HG03103 (cell line): ENCODE measurements around the gene ZNF436.
"Not testable (repeated sequence)": the region's sequence is repeated elsewhere in the genome, so short reads cannot be mapped to it uniquely, and the experiment has no call there.

Source experiments
- ATAC-seq: cut with Tn5 transposase; IDR thresholded peaks from one replicate; pipeline ENCODE4 v1.9.1; 2021; ENCODE audit warnings: low read depth; ENCODE audit not compliant: unreplicated experiment

ZNF436 gene

DNA sequence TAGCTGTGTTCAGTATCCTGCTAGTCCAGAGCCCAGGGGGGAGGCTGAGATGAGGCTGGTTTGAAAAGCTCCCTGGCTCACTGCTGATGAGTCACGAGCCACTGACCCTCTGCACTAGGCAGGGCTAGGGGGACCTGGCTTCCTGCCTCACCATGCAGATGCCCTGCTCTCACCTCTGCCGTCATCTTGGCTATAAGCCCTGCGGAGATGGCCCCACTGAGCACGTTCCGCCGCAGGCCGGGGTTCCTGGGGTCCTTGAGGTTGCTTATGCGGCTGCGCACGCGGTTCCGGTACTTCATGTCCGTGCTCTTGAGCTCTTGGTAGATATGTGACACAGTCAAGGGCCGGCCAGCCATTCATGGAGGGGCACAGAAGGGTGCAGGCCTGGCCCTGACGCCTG, 24.1 kb upstream of the ZNF436 start:
- no peak for ATAC-seq

DNA sequence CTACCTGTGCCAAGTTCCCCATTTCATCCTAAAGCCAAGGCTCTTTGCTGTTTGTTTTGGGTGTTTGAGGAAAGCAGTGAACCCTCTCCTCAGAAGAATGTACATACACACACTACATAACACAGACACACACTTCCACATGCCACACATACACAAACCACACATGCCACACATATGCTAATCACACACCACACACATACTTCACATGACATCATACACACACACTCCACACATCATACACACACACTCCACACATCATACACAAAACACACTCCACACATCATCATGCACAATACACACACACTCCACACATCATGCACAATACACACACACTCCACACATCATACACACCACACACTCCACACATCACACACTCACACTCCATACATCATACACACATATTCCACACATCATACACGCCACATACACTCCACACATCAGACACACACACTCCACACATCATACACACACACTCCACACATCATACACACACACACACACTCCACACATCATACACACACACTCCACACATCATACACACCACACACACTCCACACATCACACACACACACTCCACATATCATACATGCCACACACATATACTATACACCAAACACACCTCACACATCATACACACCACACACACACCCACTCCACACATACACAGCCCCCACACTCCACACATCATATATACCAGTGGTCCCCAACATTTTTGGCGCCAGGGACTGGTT, 22.7 kb upstream of the ZNF436 start:
- ATAC-seq: no peak

DNA sequence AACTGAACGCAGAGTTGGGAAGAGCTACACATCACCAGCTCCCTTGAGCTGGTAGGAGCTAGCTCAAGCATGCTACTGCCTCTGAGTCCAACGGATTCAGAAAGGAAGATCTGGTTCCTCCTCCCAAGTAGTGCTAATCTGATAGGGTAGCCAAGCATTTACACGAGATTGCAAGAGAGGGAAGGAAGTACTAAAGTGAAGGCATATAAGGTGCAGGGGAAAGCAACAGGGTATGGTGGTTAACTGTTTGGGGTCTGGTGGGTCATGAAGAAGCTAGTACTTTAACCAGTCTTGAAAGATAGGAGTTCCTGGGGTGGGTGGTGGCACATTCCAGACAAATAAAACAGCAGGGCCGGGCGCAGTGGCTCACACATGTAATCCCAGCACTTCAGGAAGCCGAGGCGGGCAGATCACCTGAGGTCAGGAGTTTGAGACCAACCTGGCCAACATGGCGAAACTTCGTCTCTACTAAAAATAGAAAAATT, 20.2 kb upstream of the ZNF436 start:
- no peak for ATAC-seq

DNA sequence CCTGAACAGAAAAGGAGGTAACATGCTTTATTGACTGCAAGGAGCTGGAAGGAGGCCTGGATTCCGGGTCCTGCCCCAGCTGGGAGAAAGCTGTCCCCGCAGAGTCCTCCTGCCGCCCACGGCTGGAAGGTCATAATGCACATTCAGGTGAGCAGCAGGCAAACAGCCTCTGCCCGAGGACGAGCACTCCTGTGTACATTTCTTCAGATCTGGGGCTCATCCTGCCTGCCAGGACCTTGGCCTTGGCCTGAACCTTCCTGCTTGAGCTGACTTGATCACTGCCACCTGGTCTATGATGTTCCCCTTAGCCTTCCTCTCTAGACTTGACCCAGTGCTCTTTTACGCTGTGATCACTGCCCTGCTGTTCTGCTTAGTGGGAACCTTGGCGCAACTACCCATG, 17.9 kb upstream of the ZNF436 start:
- ATAC-seq: no peak

DNA sequence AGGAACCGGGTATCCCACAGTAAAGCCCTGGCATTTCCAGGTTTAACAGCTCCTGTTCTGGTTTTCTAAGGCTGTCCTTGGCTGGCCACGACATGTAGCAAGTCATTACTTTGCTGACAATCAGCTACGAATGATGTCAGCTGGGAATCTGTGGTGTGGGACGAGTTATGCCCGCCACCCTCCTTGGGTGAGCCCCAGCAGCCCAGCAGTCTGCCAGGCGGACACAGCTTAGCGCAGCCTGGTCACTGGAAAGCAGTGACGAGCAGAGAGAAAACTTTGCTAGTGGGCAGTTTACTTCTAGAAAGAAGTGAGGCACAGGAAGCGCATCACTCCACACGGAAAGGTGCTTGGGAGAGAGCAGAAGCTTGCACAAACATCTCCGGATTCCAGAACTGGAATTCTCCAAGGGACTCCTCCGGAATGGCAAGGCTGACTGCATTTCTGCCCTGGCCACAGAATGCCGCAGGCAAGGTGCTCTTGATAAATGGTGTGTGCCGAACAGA, 15.5 kb upstream of the ZNF436 start:
- ATAC-seq: no peak

DNA sequence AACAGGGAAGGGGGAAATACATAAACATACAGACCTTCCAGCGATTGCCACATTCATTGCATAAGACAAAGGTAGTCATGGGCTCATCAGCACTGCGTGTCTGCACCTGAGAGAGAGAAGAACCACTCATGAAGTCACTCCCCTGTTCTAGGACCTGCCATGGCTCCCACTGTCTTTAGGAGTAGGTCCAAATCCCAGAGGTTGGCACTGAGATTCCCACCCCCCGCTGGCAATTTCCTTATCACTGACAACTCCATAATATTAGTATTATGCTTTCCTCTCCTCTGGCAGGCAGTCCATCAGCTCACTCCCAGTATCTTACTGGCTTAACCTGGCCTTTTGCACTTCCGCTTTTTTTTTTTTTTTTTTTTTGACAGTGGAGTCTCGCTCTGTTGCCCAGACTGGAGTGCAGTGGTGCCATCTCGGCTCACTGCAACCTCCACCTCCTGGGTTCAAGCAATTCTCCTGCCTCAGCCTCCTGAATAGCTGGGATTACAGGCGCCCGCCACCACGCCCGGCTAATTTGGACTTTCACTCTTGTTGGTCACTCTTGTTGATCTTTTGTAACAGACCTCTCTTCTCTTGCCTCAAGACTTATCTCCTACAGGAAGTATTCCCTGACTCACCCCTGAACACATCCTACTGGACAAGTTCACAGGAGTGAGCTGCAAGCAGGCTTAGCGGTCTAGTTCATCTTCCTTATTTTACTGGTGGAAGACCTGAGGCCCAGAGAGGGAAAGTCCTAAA, 14.8 kb upstream of the ZNF436 start:
- no peak for ATAC-seq

DNA sequence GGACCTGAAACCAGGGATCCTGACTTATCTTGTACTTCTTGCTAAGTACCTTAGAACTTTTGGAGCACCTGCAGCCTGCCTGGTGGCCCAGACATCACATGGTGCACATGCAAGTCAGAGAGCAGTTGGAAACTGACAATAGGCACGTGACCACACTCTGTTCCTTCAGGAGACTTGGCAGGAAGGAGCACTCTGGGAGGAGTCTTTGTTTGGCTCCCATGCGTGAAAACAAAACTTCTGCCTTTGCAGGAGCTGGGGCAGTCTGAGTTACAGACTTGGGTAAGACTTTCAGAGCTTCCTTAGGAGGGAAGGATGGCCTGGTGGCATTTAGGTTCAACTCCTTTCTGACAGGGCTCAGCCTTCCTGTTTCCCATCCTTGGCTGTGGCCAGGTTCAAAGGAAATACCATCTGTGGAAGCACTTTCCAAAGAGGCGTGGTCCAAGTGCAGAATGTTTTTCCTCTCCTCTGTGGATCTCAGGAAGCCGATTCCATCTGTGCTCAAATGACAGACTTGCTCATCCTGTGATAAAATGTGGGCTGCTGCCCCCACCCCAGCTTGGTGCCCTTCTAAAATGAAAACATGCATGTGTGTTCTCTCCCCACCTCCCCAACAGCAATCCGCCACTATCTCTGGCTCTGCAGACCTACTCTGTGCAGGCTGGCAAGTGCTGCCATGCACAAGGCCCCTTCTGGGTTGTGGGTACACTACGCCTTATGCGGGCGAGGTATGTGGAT, 14.1 kb upstream of the ZNF436 start:
- no peak for ATAC-seq

DNA sequence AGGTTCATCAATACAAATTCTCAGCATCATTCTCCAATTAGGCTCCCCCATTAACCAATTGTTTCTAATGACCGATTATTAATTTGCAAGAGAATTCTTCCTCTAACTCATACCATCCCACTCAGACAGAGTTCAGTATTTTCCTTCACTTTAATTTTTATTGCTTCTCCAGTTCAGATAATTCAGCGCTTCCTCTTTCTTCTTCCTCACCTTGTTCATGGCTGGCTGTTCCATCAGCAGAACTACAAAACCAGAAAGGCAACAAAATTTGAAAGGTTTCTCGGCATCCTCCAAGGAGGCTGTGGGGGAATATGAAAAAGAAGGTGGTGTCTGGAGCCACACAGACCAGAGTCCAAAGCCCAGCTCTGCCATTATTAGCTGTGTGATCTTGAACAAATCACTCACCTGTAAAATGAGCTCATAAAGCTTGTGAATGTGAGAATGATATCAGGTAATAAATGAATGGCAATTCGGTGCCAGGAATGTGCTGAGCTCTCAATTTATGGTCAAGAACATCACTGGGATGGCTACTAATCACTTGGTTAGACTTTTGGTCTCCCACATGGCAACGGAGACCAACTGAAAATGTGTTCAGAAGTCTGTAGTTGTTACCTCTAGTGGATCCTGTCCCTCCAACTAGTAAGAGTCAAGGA, 11.7 kb upstream of the ZNF436 start:
- no peak for ATAC-seq

DNA sequence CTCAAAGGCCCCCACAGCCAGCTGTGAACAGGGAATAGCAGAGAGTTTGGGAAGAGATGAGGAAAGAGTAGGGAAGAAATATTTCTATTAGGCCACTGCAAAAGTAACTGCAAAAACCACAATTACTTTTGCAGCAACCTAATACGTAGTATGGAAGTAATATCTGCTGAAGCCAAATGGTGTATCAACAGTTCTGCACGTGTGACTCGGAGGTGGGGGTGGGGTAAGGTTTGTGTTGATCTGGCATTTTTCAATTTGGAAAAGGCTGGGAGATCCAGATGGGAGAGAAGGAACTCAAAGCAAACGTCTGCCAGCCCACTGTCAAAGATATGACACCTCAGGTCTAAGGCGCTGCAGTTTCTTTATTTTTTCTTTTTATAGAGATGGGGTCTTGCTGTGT, 11.1 kb upstream of the ZNF436 start:
- ATAC-seq: no peak

DNA sequence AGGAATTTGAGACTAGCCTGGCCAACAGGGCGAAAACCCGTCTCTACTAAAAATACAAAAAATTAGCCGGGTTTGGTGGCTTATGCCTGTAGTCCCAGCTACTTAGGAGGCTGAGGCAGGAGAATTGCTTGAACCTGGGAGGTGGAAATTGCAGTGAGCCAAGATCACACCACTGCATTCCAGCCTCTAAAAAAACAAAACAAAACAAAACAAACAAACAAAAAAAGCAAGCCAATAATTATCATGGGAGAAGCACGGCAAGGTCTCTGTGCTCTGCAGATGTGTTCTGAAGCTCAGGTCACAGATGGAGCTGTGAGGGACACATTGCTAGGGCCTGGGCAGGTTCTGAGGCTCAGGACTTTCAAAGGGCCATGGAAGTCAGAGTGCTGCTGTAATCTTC, 10.6 kb upstream of the ZNF436 start:
- not testable (repeated sequence) for ATAC-seq

DNA sequence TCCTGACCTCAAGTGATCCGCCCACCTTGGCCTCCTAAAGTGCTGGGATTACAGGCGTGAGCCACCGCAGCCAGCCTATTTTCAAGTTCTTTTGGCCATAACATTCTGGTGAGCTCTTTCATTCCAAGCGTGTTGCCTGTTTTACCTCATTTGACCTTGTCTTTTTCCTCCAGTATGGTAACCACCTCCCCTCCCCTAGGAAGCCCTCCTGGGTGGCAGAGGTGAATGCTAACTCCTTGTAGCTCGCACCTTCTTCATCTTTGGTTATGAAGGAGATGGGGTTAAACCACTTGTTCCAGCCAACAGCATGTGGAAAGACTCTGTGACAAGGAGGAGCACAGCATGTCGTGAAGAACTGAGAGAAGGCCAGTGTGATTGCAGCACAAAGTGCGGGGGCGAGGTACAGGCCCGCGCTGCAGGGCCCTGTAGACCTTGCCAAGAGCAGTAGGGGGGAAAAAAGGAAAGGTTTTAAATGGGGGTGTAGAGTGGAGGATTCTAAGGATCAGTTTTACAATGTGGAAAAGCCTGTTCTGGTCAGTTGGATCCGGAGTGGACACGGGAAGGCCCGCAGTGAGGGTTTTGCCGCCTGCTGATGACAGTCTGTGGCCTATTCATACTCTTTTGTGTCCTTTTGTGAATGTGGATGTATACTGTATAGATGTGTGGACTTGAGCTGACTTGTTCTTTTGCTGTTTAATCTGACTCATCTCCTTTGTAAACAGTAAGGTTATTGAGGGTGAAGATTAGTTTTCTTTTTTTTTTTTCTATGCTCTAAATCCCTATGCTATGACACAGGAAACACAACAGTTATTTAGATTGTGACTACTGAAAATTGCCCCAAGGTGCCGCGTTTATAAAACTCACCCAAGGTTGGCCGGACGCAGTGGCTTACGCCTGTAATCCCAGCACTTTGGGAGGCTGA, 7.5 kb upstream of the ZNF436 start:
- ATAC-seq: no peak

DNA sequence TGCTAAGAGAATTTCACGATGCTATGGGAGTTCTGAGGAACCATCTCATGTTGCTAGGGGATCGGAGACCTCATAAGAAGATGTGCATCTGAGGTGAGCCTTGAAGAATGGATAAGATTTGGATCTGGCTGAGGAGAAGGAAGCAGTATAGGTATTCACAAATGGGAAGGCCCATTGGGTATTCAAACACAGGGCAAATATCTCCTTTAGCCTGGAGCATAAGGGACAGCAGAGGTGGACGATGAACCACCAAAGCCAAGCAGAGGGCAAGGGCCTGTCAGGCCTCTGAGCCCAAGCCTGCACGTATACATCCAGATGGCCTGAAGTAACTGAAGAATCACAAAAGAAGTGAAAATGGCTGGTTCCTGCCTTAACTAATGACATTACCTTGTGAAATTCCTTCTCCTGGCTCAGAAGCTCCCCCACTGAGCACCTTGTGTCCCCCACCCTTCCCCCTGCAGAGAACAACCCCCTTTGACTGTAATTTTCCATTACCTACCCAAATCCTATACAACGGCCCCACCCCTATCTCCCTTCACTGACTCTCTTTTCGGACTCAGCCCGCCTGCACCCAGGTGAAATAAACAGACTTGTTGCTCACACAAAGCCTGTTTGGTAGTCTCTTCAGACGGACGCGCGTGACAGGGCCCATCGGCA, 4.6 kb upstream of the ZNF436 start:
- not testable (repeated sequence) for ATAC-seq

DNA sequence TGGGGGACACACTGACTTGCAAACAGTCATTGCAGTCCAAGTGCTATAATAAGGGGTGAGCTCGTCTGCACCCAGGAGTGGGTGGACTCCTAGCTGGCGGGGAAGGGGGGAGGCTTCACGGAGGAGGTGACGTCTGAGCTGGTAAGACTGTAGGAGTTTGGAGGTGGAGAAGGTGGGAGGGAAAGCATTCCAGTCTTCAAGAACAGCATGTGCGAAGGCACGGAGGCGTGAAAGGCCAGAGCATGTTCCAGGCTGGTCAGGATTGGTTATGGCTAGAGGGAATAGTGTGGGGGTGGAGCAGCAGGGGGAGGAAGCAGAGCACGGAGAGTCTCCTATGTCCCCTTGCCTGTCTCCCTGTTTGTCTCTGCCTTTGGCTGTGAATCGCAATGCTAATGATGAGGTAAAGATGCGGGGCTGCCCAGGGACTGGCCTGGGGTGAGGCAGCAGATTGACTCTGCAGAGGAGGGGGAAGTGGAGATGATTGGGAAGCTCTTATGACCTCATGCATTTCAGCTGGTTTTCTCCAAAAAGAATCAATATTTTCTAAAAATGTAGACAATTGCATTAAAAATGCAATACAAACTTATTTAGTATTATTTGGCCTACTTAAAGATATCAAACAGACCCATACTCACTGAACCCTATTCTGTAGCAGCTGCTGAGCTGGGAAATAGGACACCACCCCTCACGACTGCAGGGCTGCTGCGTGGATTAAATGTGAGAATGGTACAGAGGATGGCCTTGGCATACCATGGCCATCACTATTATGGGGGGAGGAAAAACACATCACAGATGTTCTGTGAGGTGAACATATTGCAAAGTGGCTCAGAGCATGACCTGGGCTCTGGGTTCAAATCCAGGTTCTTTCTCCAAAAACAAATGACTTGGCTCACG, 2.6 kb upstream of the ZNF436 start:
- ATAC-seq: no peak

DNA sequence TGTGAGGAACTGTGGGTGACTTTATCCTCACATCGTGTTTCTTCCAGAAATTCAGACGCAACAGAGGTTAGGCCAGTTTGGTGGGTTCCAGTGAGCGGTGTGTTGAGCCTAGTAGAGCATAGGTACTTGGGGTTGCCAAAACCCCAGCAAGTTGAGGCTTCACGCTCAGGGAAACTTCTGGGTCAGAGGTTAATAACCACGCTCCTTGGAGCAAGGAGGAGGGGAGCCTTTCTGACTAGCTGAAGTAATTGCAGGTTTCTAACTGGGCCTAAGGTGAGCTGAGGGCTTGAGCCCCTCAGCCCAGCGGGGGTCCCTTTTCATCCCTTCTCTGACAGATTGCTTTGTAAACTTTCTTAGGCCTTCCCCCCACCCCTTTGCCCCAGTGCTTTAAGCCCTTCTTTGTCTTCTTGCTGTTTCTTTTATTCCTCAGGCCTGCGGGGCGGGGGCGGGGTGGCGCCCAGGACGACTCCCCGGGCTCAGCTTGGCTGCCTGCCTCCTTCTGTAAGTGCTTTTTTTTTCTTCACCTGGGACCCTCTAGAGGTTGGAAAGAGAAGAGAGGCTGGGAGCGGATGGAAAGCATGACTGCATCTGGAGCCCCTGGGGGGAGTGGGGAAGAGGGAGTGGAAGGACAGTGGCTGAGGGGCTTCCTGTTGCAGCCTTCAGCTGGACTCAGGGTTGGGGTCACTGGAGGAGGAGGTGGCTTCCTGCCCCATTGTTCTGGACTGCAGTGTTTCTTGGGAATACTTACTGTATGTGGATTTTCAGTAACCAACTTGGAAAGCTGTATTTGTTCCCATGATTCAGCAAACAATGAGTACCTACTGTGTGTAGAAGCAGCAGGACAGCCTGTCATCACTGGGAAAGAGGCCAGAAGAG, 1.3 kb upstream of the ZNF436 start:
- ATAC-seq: no peak

DNA sequence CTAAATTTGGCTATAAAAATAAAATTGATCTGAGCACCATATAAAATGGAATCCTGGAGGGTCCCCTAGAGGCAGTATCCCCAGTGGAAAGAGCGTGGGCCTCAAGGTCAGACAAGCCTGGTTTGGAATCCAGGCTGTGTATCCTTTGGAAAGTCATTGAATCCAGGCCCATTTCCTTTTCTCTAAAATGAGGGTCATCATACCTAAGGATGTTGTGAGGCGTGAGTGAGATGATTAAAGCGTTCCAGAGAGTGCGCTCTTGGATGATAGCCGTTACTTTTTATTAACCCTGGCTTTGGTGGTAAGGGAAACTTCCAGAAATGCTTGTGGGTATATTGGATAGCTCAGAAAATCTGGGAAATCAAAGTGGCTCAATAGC, 683 bp upstream of the ZNF436 start:
- ATAC-seq: no peak

DNA sequence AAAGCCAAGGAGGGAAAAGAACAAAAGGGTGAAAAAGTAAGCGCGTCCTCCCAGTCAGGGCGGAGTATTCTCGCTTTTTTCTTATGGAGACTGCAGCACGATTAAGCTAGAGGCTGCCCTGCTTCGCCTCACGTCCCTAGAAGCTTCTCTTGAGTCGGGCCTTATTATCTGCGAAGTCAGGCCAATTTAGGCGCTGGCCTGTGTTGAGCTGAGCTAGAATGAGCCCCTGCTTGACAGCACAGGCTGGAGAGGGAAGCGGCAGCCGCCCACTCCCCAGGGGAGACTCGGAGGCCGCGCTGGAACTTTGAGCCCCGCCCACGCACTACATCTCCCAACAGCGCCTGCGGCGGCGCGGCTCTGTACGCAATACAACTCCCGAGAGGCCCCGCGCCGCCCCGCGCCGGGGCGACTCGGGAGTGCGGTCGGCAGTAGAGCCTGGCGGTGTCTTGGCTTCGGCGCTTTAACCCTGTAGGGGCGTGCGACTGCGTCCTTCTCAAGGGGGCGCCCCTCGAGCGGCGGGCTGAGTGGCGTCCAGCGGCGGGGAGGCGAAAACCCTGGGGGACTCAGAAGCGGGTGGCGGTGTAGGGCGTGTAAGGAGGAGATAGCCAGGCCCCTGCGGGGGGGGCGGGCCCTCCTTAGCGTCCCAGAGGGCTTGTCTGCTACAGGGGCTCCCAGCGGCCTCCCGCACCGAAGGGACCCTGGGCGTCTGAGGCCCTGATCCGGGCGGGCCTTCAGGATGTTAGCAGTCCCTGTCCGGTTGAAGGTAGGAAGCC, 888 bp downstream of the ZNF436 start:
- ATAC-seq: peak; percentile 53
